Activated naive CD4-positive, alpha-beta T cell treated with Interleukin-2 at 50 U/mL for 16 hours (primary cell): Measurements from ENCODE around the gene KRT82.
"Not testable (repeated sequence)": the region's sequence is repeated elsewhere in the genome, so short reads cannot be mapped to it uniquely, and the experiment has no call there.

Experiments
- DNase-seq: peaks from one replicate; pipeline ENCODE4 v3.0.0-alpha.2; 2020

KRT82 gene

GRCh38 chr12:52405922-52406385 is at the start of gene KRT82:
Gene KRT82, minus strand, starts transcription at chr12:52406335. Its CDS starts 58 bp downstream, at chr12:52406277.
- no peak for DNase-seq

GRCh38 chr12:52455821-52456220 is 49.7 kb upstream of the KRT82 start:
- no peak for DNase-seq

- DNase-seq, result no peak
Observed at GRCh38 chr12:52454411-52455201, 48.5 kb upstream of the KRT82 start.

GRCh38 chr12:52452101-52452500 is 46.0 kb upstream of the KRT82 start, which contains the start of gene KRT6B:
Gene KRT6B, minus strand, starts transcription at chr12:52452146. Its CDS starts 68 bp downstream, at chr12:52452078.
- no peak for DNase-seq

- DNase-seq, result no peak
Observed at GRCh38 chr12:52448228-52448627, 42.1 kb upstream of the KRT82 start.

- not testable (repeated sequence) for DNase-seq
Observed at GRCh38 chr12:52447196-52447595, 41.1 kb upstream of the KRT82 start.

GRCh38 chr12:52446367-52447045 is 40.4 kb upstream of the KRT82 start:
- DNase-seq, result no peak

- no peak for DNase-seq
Observed at GRCh38 chr12:52445876-52446275, 39.7 kb upstream of the KRT82 start.

GRCh38 chr12:52444647-52445595 is 38.8 kb upstream of the KRT82 start:
- no peak for DNase-seq

- DNase-seq, result no peak
Observed at GRCh38 chr12:52443966-52444365, 37.8 kb upstream of the KRT82 start.

GRCh38 chr12:52442600-52443061 is 36.5 kb upstream of the KRT82 start:
- DNase-seq, result no peak

- no peak for DNase-seq
Observed at GRCh38 chr12:52441320-52441911, 35.3 kb upstream of the KRT82 start.

GRCh38 chr12:52440821-52441319 is 34.7 kb upstream of the KRT82 start:
- no peak for DNase-seq

- no peak for DNase-seq
Observed at GRCh38 chr12:52439845-52440244, 33.7 kb upstream of the KRT82 start.

GRCh38 chr12:52439420-52439819 is 33.3 kb upstream of the KRT82 start:
- DNase-seq, result no peak

GRCh38 chr12:52438305-52439301 is 32.5 kb upstream of the KRT82 start:
- DNase-seq, result no peak

GRCh38 chr12:52437508-52437907 is 31.4 kb upstream of the KRT82 start:
- DNase-seq, result no peak

- no peak for DNase-seq
Observed at GRCh38 chr12:52436828-52437474, 30.8 kb upstream of the KRT82 start.

GRCh38 chr12:52436000-52436827 is 30.1 kb upstream of the KRT82 start:
- no peak for DNase-seq

GRCh38 chr12:52435659-52435999 is 29.5 kb upstream of the KRT82 start:
- DNase-seq, result no peak
